Neural cell (in vitro differentiated cells): ENCODE measurements around the gene TXNRD1.

Source experiments
- CTCF ChIP-seq: fragments of 450-650 bp; IDR thresholded peaks from 2 replicates; pipeline ENCODE4 v1.5.1; 2014; ENCODE audit warnings: antibody characterized with exemption, mild to moderate bottlenecking, moderate library complexity; ENCODE audit not compliant: poor library complexity, severe bottlenecking
- EP300 ChIP-seq: fragments of 450-650 bp; conservative IDR thresholded peaks from 2 replicates; pipeline ENCODE4 v1.6.1; 2014; ENCODE audit warnings: antibody characterized with exemption, mild to moderate bottlenecking, moderate library complexity; ENCODE audit not compliant: poor library complexity, severe bottlenecking
- EZH2 ChIP-seq: fragments of 200-600, 300-800 bp; shearing (Covaris generic), sonication (generic); IDR thresholded peaks from 2 replicates; pipeline ENCODE4 v1.6.1; 2014; ENCODE audit warnings: antibody characterized with exemption, low read length, borderline replicate concordance, mild to moderate bottlenecking; ENCODE audit not compliant: insufficient read depth, poor library complexity, severe bottlenecking
- MXI1 ChIP-seq: fragments of 450-650 bp; conservative IDR thresholded peaks from 2 replicates; pipeline ENCODE4 v1.6.1; 2014; ENCODE audit warnings: antibody characterized with exemption, mild to moderate bottlenecking; ENCODE audit not compliant: poor library complexity, severe bottlenecking
- POLR2AphosphoS5 ChIP-seq: IDR thresholded peaks from 2 replicates; pipeline ENCODE4 v1.6.1; 2012
- RAD21 ChIP-seq: fragments of 450-650 bp; conservative IDR thresholded peaks from 2 replicates; pipeline ENCODE4 v1.6.1; 2014; ENCODE audit warnings: antibody characterized with exemption, mild to moderate bottlenecking, moderate library complexity
- TAF1 ChIP-seq: IDR thresholded peaks from 2 replicates; pipeline ENCODE4 v1.6.1; 2012; ENCODE audit warnings: low read depth

- no peak for TF ChIP-seq CTCF
- no peak for TF ChIP-seq POLR2AphosphoS5
- TF ChIP-seq MXI1 = no peak
- TF ChIP-seq TAF1 = no peak
- TF ChIP-seq EZH2 = no peak
- no peak for TF ChIP-seq EP300
- TF ChIP-seq RAD21 = no peak
Observed at GRCh38 chr12:104237930-104238329, 22.4 kb downstream of the TXNRD1 start.
